H7 (cell line): ENCODE results near the gene TRPV4. TPM values are rescaled to one million over a fixed set of nuclear protein-coding genes. Genes with fewer than 3 reads are reported as not detected.
"Not testable (repeated sequence)": the region's sequence is repeated elsewhere in the genome, so short reads cannot be mapped to it uniquely, and the experiment has no call there.

ENCODE experiments used
- DNase-seq: peaks from one replicate; pipeline ENCODE4 v3.0.0; 2012
- H3K27me3 ChIP-seq: 2 replicates; pipeline ENCODE4 v1.6.0; 2011; ENCODE audit warnings: mild to moderate bottlenecking, low read length; ENCODE audit not compliant: control insufficient read depth, insufficient read depth
- H3K36me3 ChIP-seq: replicated peaks from 2 replicates; pipeline ENCODE4 v1.5.1; 2011; ENCODE audit warnings: low read length; ENCODE audit not compliant: control insufficient read depth, insufficient read depth
- H3K4me3 ChIP-seq: 2 replicates; pipeline ENCODE4 v1.5.1; 2011; ENCODE audit warnings: low read depth, mild to moderate bottlenecking, control low read depth, low read length, moderate library complexity; ENCODE audit not compliant: insufficient read depth
- total RNA-seq: library from RNA; depleted of rRNA; stranded (reverse); fragments of >200 nt; shearing (Covaris generic); gene quantifications from 2 replicates; pipeline ENCODE4 v1.2.3, GENCODE V29; 2014

Gene TRPV4
- total RNA-seq, 1 experiment from 2014 or later = 1.6 TPM

DNA sequence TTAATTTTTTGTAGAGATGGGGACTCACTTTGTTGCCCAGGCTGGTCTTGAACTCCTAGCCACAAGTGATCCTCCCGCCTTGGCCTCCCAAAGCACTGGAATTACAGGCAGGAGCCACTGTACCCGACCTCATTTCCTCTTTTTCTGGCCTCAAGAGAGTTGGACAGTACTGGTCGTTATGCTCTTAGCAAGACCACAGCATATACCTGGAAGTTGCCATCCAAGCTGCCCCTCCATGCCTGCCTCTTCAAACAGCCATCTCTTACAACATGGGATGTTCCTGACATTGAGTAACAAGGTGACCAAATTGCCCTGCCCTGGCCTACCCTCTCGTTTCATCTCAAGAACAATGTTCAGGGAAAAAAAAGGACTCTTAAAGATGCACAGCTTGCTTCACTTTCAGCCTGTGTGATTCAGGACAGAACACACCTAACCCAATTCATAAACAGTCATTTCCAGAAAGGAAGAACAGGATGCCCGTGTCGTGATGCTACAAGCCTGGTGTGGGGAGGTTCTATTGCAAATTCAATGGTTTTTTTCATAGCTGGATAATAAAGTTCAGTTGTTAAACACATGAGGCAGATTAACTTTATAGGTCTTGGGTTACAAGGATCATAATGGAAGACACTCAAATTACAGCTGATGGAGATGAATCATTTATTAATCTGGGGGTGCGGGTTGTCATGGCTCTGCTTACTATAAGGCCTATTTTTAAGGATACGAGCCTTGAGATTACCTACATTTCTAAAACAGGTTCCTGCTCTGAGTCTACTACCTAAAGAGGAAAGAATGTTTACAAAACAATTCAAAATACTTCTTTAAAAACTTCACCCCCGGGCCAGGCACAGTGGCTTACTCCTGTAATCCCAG is 35.2 kb upstream of the TRPV4 start:
- Histone ChIP-seq H3K4me3 (no peak overlapping the region), H3K36me3 (no peaks in the 10 kb centered on the region; the same call in 1 of the 2 replicates), H3K27me3 (no peaks in the 10 kb centered on the region)
- DNase-seq = no peak

DNA sequence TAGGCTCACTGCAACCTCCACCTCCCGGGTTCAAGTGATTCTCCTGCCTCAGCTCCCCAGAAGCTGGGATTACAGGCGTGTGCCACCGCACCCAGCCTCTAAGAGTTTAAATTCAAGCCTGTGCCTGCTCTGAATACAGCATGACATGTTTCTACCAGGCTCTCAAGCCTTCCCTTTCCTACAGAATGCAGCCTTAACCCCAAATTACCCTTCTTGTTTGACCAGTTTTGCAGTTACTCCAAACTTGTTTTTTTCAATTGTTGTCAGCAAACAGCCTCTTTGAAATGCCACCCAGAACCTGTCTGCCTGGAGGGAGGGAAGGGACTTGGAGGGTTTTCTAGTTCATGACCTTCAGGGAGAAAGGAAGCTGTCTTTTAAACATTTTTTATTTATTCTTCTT is 31.7 kb upstream of the TRPV4 start:
- no peaks in the 10 kb centered on the region; the same call in 1 of the 2 replicates for H3K36me3 ChIP-seq
- DNase-seq = no peak
- H3K27me3 ChIP-seq = no peaks in the 10 kb centered on the region
- H3K4me3 ChIP-seq = no peak overlapping the region

DNA sequence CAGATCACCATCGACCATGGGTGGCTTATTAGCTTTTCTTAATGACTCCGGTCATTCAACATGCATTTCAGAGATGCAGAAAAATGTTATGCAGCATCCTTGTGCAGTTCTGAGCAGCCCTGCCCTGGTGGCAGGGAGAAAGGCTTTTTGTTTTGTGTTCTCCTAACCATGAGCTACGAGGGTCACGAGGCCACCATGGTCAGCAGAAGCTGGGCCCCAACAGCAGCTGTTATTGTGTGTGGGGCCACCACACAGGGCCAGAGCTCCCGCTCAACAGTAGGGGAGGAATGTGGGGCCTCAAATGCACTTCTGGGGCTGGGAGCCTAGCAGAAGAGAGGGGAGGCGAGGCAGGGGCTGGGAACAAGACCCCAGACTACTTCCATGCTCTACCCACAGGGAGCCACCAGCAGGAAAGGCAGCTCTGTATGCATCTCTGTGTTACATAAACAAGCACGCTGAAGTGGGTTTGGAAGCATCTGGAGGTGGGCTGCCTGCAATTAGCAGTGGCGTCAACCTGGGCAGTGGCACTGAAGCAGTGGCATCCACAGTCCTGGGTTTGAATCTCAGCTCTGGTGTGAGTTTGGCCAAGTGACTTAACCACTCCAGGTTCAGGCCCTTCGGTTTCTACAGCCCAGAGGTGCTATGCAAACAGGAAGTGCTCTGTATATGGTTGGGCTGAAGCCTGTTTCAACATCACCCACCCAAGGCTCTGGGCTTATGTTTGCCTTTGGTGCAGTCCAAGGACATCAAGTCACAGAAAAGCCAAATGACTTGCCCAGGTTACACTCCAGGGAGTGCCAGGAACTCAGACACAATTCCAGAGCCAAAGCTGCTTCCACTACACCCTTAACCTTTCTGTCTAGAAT is 30.9 kb upstream of the TRPV4 start:
- no peak for DNase-seq
- Histone ChIP-seq H3K36me3 (no peaks in the 10 kb centered on the region; the same call in 1 of the 2 replicates), H3K27me3 (no peaks in the 10 kb centered on the region), H3K4me3 (no peak overlapping the region)

DNA sequence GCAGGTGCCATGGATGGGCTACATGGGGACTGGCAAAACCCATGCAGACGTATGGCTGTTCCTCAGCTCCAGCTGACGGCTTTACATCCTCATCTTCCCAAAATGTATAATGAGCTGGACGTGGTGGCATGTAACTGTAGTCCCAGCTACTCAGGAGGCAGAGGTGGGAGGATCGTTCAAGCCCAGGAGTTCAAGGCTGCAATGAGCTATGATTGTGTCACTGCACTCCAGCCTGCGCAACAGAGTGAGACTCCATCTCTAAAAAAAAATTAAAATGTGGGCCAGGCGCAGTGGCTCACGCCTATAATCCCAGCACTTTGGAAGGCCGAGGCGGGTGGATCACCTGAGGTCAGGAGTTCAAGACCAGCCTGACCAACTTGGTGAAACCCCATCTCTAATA is 29.3 kb upstream of the TRPV4 start:
- H3K4me3 ChIP-seq, H3K27me3 ChIP-seq, H3K36me3 ChIP-seq, DNase-seq: not testable (repeated sequence)

DNA sequence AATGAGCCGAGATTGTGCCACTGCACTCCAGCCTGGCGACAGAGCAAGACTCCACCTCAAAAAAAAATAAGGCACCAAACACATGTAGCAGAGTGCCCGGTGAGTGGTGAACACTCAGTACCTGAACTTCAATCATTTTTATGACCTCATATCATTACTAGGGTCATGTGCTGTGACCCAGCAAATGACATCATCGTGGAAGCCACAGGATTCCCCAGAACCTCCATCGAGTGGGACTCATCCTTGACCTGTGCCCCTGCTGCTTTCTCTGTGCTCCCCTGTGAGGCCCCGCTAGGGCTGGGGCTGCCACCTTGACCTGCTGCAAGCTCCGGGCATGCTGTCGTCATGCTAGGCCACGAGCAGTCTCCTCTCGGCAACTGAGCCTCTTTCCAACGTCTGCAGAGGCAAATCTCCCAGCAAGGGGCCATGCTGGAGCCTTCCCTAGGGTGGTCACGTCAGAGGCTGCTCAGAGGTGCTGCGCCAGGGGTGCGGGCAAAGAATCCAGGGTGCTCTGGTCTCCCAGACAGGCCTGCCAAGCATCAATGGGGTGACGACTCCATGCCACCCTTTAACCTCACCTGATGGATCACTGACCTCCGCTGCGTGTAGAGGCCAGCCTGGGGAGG is 28.6 kb upstream of the TRPV4 start:
- H3K27me3 ChIP-seq = no peaks in the 10 kb centered on the region
- peaks cover 4% of the 10 kb centered on the region for H3K36me3 ChIP-seq
- no peak overlapping the region for H3K4me3 ChIP-seq
- no peak for DNase-seq

DNA sequence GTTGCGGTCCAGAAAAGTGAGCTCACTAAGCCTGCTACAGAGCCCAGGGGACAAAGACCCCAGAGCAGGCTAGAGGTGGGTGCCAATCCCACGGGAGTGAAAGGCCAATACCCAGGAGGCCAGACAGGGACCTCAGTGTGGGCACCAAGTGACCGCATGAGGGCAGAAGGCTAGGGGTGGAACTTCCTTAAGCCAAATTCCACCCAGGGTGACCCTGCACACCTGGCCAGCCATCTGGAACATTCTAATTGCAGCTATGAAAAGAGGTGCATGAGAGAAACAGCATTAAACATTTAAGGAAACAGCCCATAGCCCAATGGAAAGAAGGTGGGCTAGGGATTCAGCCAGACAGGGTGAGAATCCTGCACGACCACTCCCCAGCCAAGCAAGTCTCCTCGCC is 27.8 kb upstream of the TRPV4 start:
- H3K4me3 ChIP-seq = no peak overlapping the region
- H3K36me3 ChIP-seq = peaks cover 4% of the 10 kb centered on the region
- H3K27me3 ChIP-seq = no peaks in the 10 kb centered on the region
- DNase-seq = no peak

DNA sequence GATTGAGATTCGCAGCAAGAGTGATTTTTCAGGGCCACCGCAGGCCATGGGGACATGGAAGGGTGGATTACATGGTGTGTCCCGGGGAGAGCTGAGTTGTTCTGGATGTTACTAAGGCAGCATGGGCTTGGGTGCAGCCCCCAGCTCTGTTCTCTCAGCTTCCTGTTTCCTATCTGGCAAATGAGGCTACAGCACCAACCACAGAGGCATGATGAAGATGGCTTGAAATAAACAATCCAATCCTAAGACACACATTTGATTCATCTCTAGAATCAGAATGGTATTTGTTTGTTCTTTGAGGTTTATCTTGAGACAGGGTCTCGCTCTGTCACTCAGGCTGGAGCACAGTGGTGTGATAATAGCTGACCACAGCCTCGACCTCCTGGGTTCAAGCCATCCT is 25.6 kb upstream of the TRPV4 start:
- DNase-seq = no peak
- no peaks in the 10 kb centered on the region for H3K27me3 ChIP-seq
- H3K36me3 ChIP-seq = peaks cover 5% of the 10 kb centered on the region
- H3K4me3 ChIP-seq = no peak overlapping the region

DNA sequence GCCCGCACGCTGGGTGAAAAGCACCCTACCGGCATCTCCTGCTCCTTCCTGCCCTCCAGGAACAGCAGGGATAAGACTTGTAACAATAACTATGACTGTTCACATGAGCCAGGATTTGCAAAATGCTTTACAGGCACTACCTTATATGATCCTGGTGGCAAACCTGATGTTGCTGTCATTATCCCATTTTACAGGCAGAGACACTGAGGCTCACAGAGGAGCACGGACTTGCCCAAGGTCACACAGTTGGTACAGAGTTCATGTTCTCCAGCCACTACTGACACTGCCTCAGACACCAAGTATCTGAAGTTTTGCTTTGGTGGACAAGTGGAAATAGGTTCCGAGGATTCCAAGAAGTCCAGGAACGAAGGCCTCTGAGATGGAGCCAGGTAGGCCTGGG is 24.5 kb upstream of the TRPV4 start:
- Histone ChIP-seq H3K4me3 (no peak overlapping the region), H3K36me3 (peaks cover 5% of the 10 kb centered on the region), H3K27me3 (no peaks in the 10 kb centered on the region)
- DNase-seq = no peak

DNA sequence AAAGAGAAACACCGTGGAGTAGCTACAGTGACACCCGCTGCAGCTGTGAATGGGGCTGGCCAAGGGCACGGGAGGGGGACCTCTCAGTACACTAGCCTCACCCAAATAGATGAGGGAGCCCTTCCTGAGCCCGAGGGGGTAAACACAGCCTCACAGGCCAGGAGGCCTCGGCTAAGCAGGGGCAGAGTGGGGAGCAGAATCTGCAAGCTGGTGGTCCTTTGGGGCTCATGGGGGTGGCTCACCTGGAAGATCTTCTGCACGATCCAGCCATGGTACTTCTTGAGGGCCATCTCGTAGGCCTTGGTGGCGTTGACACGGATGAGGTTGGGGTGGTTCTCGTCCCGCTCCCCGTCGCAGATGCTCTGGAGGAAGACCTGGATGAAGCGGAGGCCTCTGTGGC is 22.2 kb upstream of the TRPV4 start:
- no peaks in the 10 kb centered on the region for H3K27me3 ChIP-seq
- H3K36me3 ChIP-seq = peaks cover 5% of the 10 kb centered on the region
- no peak for DNase-seq
- H3K4me3 ChIP-seq = no peak overlapping the region

DNA sequence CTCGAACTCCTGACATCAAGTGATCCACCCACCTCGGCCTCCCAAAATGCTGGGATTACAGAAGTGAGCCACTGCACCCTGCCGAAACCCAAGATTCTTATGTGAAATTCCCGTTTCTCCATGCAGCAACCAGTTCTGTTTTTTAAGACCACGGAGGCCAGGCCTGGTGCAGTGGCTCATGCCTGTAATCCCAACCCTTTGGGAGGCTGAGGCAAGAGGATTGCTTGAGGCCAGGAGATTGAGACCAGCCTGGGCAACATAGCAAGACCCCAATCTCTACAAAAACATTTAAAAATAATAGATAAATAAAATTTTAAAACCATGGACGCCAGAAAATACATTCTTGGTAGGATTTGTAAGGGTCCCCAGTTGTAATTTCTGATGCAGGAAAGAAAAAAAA is 17.3 kb upstream of the TRPV4 start:
- H3K4me3 ChIP-seq, H3K36me3 ChIP-seq, DNase-seq: not testable (repeated sequence)

DNA sequence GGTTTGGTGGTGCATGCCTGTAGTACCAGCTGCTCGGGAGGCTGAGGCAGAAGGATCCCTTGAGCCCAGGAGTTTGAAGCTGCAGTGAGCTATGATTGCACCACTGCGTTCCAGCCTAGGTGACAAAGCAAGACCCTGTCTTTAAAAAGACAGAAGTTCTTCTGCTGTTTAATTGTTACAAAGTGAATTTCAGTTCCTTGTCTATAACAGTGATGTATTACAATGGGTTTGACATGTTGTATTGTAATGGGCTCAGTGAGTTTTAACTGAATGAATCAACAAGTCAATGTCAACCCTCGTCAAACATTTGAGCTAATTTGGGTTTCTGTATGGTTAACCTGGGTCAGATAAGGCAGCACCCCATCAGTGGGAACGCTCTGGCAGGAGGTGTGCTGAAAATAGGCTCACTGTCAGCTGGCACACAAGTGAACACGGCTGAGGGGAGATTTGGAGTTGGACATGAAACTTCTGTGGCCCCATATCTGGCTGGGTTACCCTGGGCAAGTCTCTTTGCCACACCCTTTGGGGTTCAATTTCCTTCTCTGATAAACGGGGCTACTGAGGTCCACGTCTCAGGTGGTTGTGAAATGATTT is 14.0 kb upstream of the TRPV4 start:
- no peak overlapping the region for H3K4me3 ChIP-seq
- no peaks in the 10 kb centered on the region for H3K36me3 ChIP-seq
- H3K27me3 ChIP-seq = no peaks in the 10 kb centered on the region
- no peak for DNase-seq

More for the DNA sequence above, 17.3 kb upstream of the TRPV4 start:
- H3K27me3 ChIP-seq = not testable (repeated sequence)

DNA sequence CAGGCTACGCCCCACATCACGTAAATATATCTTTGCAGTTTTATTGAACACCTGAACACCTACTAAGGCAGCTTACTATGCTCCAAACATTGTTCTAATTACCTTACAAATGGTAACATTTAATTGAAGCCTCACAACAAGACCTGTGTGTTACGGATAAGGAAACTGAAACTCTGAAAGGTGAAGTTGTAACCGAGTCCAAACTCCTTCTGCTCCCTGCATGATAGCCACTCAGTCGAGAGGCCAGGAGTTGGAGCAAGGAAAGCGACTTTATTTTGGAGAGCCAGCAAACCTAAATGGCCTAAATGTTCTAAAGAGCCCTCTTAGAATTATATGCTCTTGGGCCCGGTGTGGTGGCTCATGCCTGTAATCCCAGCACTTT is 12.6 kb upstream of the TRPV4 start:
- Histone ChIP-seq H3K4me3 (no peak overlapping the region), H3K27me3 (no peaks in the 10 kb centered on the region), H3K36me3 (no peaks in the 10 kb centered on the region)
- DNase-seq = no peak

DNA sequence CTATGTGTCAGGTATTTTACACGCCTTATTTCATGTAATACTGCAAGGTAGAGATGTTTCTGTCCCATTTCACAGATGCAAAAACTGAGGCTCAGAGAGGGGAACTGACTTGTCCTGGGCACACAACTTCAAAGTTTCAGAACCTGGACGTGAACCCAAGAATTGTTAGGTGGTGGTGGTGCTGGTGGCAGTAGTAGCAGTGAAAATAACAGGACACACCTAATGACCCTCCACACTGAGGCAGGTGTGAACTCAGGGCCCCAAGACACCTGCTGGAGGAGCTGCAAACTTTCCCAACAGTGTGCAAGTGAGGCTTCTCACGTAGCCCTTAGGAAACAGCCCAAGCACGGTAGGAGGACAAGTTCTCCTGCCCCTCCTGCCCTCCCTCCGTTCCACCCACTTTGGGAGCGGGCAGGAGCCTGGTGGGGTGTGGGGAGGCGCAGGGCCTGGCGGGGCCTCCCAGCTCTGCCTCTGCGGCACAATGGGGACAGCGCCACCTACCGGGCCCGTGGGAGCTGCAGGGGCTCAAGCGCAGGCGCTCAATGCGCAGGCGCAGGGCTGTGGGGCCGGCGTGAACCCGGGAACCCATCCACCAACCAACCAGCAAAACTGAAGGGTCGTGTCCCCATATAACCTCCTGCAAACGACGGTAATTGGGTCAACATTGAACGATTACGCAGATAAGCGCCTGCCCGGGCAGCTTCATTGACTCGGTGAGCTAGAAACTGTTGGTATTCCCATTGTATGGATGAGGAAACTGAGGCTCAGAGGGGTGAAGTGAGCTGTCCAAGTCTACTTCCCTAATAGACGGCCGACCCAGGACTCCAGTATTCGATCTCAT is 12.0 kb upstream of the TRPV4 start:
- no peaks in the 10 kb centered on the region for H3K27me3 ChIP-seq
- H3K4me3 ChIP-seq = peak overlapping the region; percentile 2; the same call in 1 of the 2 replicates
- H3K36me3 ChIP-seq = no peaks in the 10 kb centered on the region
- peak; percentile 97 for DNase-seq

DNA sequence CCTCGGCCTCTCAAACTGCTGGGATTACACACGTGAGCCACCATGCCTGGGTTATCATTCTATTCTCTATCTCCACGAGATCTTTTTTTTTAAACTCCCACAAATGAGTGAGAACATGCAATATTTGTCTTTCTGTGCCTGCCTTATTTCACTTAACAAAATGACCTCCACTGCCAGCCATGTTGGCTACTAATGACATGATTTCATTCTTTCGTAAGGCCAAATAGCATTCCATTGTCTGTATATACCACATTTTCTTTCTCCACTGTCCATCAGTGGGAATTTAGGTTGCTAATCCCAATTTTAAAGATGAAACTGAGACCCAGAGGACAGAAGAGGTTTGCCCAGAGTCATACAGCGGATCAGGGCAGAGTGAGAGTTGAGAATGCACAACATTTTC is 10.9 kb upstream of the TRPV4 start:
- H3K36me3 ChIP-seq = no peaks in the 10 kb centered on the region
- H3K27me3 ChIP-seq = no peaks in the 10 kb centered on the region
- no peak for DNase-seq
- no peak overlapping the region for H3K4me3 ChIP-seq
